GM12878 (cell line): ENCODE measurements around the gene FITM1. TPM values are rescaled to one million over a fixed set of nuclear protein-coding genes. Genes with fewer than 3 reads are reported as not detected.
A peak's percentile ranks its signal among the peaks of the same experiment; 100 is the strongest.

Source experiments
- ATAC-seq: fragments of 200-7000 bp; cut with Tn5 transposase; 3 replicates; pipeline ENCODE4 v1.9.1; 2020; ENCODE audit warnings: mild to moderate bottlenecking, moderate library complexity
- BruUV-seq: library from RNA; stranded (reverse); fragments of 400-500 nt; replicated peaks from 2 replicates; lab custom pipeline; 2021; lab: Mats Ljungman, UMichigan
- CTCF ChIA-PET: fragments of 300-600 bp; sonication (Branson Sonifier 250); formaldehyde crosslinking; extraction: SDS; loops from one replicate; lab custom pipeline; 2021; ENCODE audit warnings: inconsistent platforms; lab: Yijun Ruan, JAX
- POLR2A ChIA-PET: fragments of 350-600 bp; formaldehyde crosslinking; extraction: SDS; loops from one replicate; lab custom pipeline; 2021; ENCODE audit warnings: inconsistent platforms; lab: Charles Lee
- RAD21 ChIA-PET: fragments of 300-600 bp; sonication (Branson Sonifier 250); formaldehyde crosslinking; loops from one replicate; lab custom pipeline; 2023; ENCODE audit warnings: antibody characterized with exemption; ENCODE audit not compliant: unreplicated experiment; lab: Charles Lee
- SMC1A ChIA-PET: fragments of 300-600 bp; sonication (Branson Sonifier 250); formaldehyde crosslinking; loops from one replicate; lab custom pipeline; 2023; ENCODE audit not compliant: unreplicated experiment, uncharacterized antibody; lab: Charles Lee
- DNase-seq: peaks from one replicate; pipeline ENCODE4 v3.0.0-alpha.2; 2011; ENCODE audit warnings: low read depth, low spot score
- FAIRE-seq: peaks from 3 replicates; lab custom pipeline; 2011; peaks lifted over from hg19 to GRCh38; lab: Jason Lieb, UNC
- H2AFZ ChIP-seq: 2 replicates; pipeline ENCODE4 v1.6.0; 2011; ENCODE audit warnings: low read depth, low read length, control low read depth; ENCODE audit not compliant: control insufficient read depth
- H3K27ac ChIP-seq: 2 replicates; pipeline ENCODE4 v1.5.1; 2011; ENCODE audit warnings: control low read depth; ENCODE audit not compliant: control insufficient read depth, insufficient read depth
- H3K27me3 ChIP-seq, 2 experiments: replicated peaks in 1 of 2; 2 replicates each; pipeline versions ENCODE4 v1.6.0 to v1.6.1; 2011; ENCODE audit warnings: low read length in 1 of 2; ENCODE audit not compliant: control insufficient read depth in 2 of 2, insufficient read depth in 2 of 2
- H3K36me3 ChIP-seq, 2 experiments: 2 replicates each; pipeline ENCODE4 v1.5.1; 2011; ENCODE audit warnings: low read length in 1 of 2; ENCODE audit not compliant: control insufficient read depth in 2 of 2, insufficient read depth in 2 of 2
- H3K4me1 ChIP-seq: 2 replicates; pipeline ENCODE4 v1.6.1; 2011; ENCODE audit warnings: mild to moderate bottlenecking, low read length, moderate library complexity, mixed read lengths; ENCODE audit not compliant: control insufficient read depth, insufficient read depth
- H3K4me2 ChIP-seq: 2 replicates; pipeline ENCODE4 v1.6.0; 2011; ENCODE audit warnings: control low read depth; ENCODE audit not compliant: control insufficient read depth, insufficient read depth
- H3K4me3 ChIP-seq: fragments of 200-600 bp; sonication (generic); 2 replicates; pipeline ENCODE4 v1.5.1; 2016
- H3K79me2 ChIP-seq: 2 replicates; pipeline ENCODE4 v1.6.0; 2011; ENCODE audit warnings: low read length; ENCODE audit not compliant: control insufficient read depth, insufficient read depth
- H3K9ac ChIP-seq: 2 replicates; pipeline ENCODE4 v1.8.0; 2011; ENCODE audit warnings: low read length, control low read depth, mixed read lengths; ENCODE audit not compliant: control insufficient read depth, insufficient read depth
- H3K9me3 ChIP-seq: replicated peaks from 3 replicates; pipeline ENCODE4 v1.5.1; 2011; ENCODE audit warnings: mild to moderate bottlenecking, low read length; ENCODE audit not compliant: control insufficient read depth, insufficient read depth
- H4K20me1 ChIP-seq: 2 replicates; pipeline ENCODE4 v1.6.0; 2011; ENCODE audit not compliant: control insufficient read depth, insufficient read depth
- NKRF ChIP-seq: fragments of 450-650 bp; conservative IDR thresholded peaks from 2 replicates; pipeline ENCODE4 v1.6.1; 2017; ENCODE audit warnings: mild to moderate bottlenecking, moderate library complexity
- POLR2A ChIP-seq: IDR thresholded peaks from 2 replicates; pipeline ENCODE4 v1.6.1; 2011; ENCODE audit warnings: low read depth, mild to moderate bottlenecking, low read length
- SRF ChIP-seq, 2 experiments: IDR thresholded peaks; 2 replicates each; pipeline ENCODE4 v1.6.1; 2011; ENCODE audit warnings: low read depth in 2 of 2, low read length in 2 of 2, mild to moderate bottlenecking in 1 of 2, moderate library complexity in 1 of 2
- ZSCAN29 ChIP-seq: fragments of 450-650 bp; IDR thresholded peaks from 2 replicates; pipeline ENCODE4 v1.6.1; 2017; ENCODE audit warnings: mild to moderate bottlenecking, moderate library complexity
- WGBS: methylation state at CpG from one replicate; pipeline ENCODE4 v1.1.6; 2016; ENCODE audit warnings: low lambda C conversion rate; ENCODE audit not compliant: insufficient replicate concordance, insufficient coverage; ENCODE audit errors: missing lambda C conversion rate; 5-methylcytosine and 5-hydroxymethylcytosine counted together
- in situ Hi-C: fragments of 300-500 bp; cut with MboI; formaldehyde crosslinking; loops from 9 replicates; pipeline ENCODE4 v1.14.3; 2018; ENCODE audit warnings: mixed read lengths
- intact Hi-C: fragments of 100-400 bp; cut with micrococcal nuclease; formaldehyde crosslinking; loops from one replicate; pipeline ENCODE4 v1.14.2; 2022; ENCODE audit not compliant: unreplicated experiment
- polyA plus RNA-seq, 11 experiments: library from polyadenylated mRNA; depleted of rRNA in 4 of 11; unstranded in 6 of 11; stranded (reverse) in 5 of 11; fragments of >200 nt; fragmentation: Nextera tagmentation in 4 of 11; fragmentation: Illumina TruSeq in 1 of 11; extraction: Ambion mirVana in 4 of 11; extraction: Trizol in 1 of 11; gene quantifications; 1 replicate in 1 of 11; 2 replicates in 10 of 11; pipeline versions ENCODE4 v1.2.1 to v1.2.3, GENCODE V29; 2011 to 2016; ENCODE audit warnings: inconsistent platforms in 2 of 11, missing spikeins in 2 of 11, low read depth in 1 of 11
- total RNA-seq, 4 experiments: library from RNA; depleted of rRNA in 3 of 4; stranded (reverse); fragments of >200 nt in 3 of 4; fragmentation: Illumina TruSeq in 1 of 4; extraction: Trizol in 1 of 4; gene quantifications; 2 replicates each; pipeline versions ENCODE4 v1.2.1 to v1.2.3, GENCODE V29; 2013 to 2021

The FITM1 gene
- total and polyA plus RNA-seq, 10 of the 15 experiments (the other 5 are each of a cell fraction or from before 2014, with no cell fraction given), result 0.11 to 1.9 (median 0.45) TPM; not detected in 2

- Histone ChIP-seq H3K27me3 (no peaks in the 10 kb centered on the region), H3K27ac (peak overlapping the region; percentile 96), H2AFZ (no peak overlapping the region), H3K79me2 (peaks cover 39% of the 10 kb centered on the region), H3K9ac (no peak overlapping the region), H3K4me3 (no peak overlapping the region), H3K9me3 (no peaks in the 10 kb centered on the region), H4K20me1 (no peaks in the 10 kb centered on the region), H3K4me1 (peaks cover 32% of the 10 kb centered on the region), H3K36me3 (peaks cover 39 to 45% of the 10 kb centered on the region in 2 experiments), H3K4me2 (no peak overlapping the region; the same call in 1 of the 2 replicates)
- no peak for ATAC-seq
- intact Hi-C loops, result loop anchor here (1.0 kb wide), 1 partner anchor 53 kb away; the partner anchor contains the start of gene CHMP4A
- ChIA-PET POLR2A (interaction anchor here (0.6 to 4.8 kb wide), 16 partner anchors 9 to 499 kb away, joined by 3 to 99 read pairs (median 18); partner anchors contain the start of genes DCAF11, EMC9, IPO4 and MDP1), SMC1A (interaction anchor here (0.7 to 4.9 kb wide), 16 partner anchors 9 to 194 kb away, joined by 3 to 54 read pairs (median 11); partner anchors contain the start of genes DCAF11, EMC9, IPO4 and NRL), RAD21 (interaction anchor here (0.7 to 4.5 kb wide), 17 partner anchors 13 to 148 kb away, joined by 3 to 60 read pairs (median 12); partner anchors contain the start of genes CIDEB, DCAF11, EMC9 and IPO4), CTCF (interaction anchor here (0.8 to 4.2 kb wide), 21 partner anchors 10 to 528 kb away, joined by 3 to 63 read pairs (median 8); partner anchors contain the start of genes CARMIL3, CHMP4A, CIDEB and DCAF11)
- BruUV-seq, result no TSS peak
- WGBS, result 97% methylated on average over 11 of the region's 11 CpGs
- DNase-seq, result no peak
- TF ChIP-seq ZSCAN29, result no peak
- TF ChIP-seq NKRF, result no peak
- TF ChIP-seq POLR2A, result peak; percentile 41; the same call in 1 of the 2 replicates
- no peak for TF ChIP-seq SRF (IDR thresholded peaks at IDR 0.05; ENCODE audit: low read depth in 2 of 2, low read length in 2 of 2)
- FAIRE-seq, result no peak
- in situ Hi-C loops, result no loop called here
Measured at GRCh38 chr14:24159777-24160498, 29.5 kb downstream of the FITM1 start.
